ES-I3 (cell line): ENCODE measurements around the gene KRTAP19-4.
"Not testable (repeated sequence)": the region's sequence is repeated elsewhere in the genome, so short reads cannot be mapped to it uniquely, and the experiment has no call there.

Experiments
- H3K36me3 ChIP-seq: 2 replicates; pipeline ENCODE4 v1.6.1; 2013; ENCODE audit warnings: mild to moderate bottlenecking, low read length, control low read depth, moderate library complexity; ENCODE audit not compliant: insufficient read depth
- H3K4me1 ChIP-seq: 2 replicates; pipeline ENCODE4 v1.6.1; 2013; ENCODE audit warnings: mild to moderate bottlenecking, control low read depth, low read length; ENCODE audit not compliant: insufficient read depth
- H3K9ac ChIP-seq: 2 replicates; pipeline ENCODE4 v1.6.1; 2013; ENCODE audit warnings: low read depth, mild to moderate bottlenecking, low read length, moderate library complexity
- H3K9me3 ChIP-seq: 2 replicates; pipeline ENCODE4 v1.6.1; 2013; ENCODE audit warnings: mild to moderate bottlenecking, low read length, moderate library complexity; ENCODE audit not compliant: control insufficient read depth, insufficient read depth

The KRTAP19-4 gene

GRCh38 chr21:30497065-30497464 is at the start of gene KRTAP19-4:
Gene KRTAP19-4, minus strand, starts transcription at chr21:30497165. Its CDS starts 55 bp downstream, at chr21:30497110.
- no peaks in the 10 kb centered on the region for H3K4me1 ChIP-seq
- no peaks in the 10 kb centered on the region for H3K36me3 ChIP-seq
- no peaks in the 10 kb centered on the region for H3K9me3 ChIP-seq
- no peak within 1 kb of the TSS for H3K9ac ChIP-seq

GRCh38 chr21:30541764-30542163 is 44.8 kb upstream of the KRTAP19-4 start, which contains the start of gene KRTAP19-6:
Gene KRTAP19-6, minus strand, starts transcription at chr21:30541864. Its CDS starts 31 bp downstream, at chr21:30541833.
- no peaks in the 10 kb centered on the region for H3K9me3 ChIP-seq
- H3K9ac ChIP-seq, result no peak within 1 kb of the TSS
- H3K4me1 ChIP-seq, result no peaks in the 10 kb centered on the region
- no peaks in the 10 kb centered on the region for H3K36me3 ChIP-seq

- Histone ChIP-seq H3K9me3 (no peaks in the 10 kb centered on the region; the same call in 1 of the 2 replicates), H3K9ac (no peak overlapping the region), H3K36me3 (no peaks in the 10 kb centered on the region), H3K4me1 (no peaks in the 10 kb centered on the region)
Measured at GRCh38 chr21:30518876-30519275, 21.9 kb upstream of the KRTAP19-4 start.

- Histone ChIP-seq H3K36me3 (no peaks in the 10 kb centered on the region), H3K9ac (no peak overlapping the region), H3K4me1 (no peaks in the 10 kb centered on the region), H3K9me3 (no peaks in the 10 kb centered on the region; the same call in 1 of the 2 replicates)
Measured at GRCh38 chr21:30515681-30516080, 18.7 kb upstream of the KRTAP19-4 start.

- not testable (repeated sequence) for H3K36me3 ChIP-seq, H3K9me3 ChIP-seq, H3K9ac ChIP-seq, H3K4me1 ChIP-seq
Measured at GRCh38 chr21:30505621-30506205, 8.7 kb upstream of the KRTAP19-4 start.

- H3K4me1 ChIP-seq, result no peaks in the 10 kb centered on the region
- no peak within 1 kb of the TSS for H3K9ac ChIP-seq
- H3K36me3 ChIP-seq, result no peaks in the 10 kb centered on the region
- no peaks in the 10 kb centered on the region for H3K9me3 ChIP-seq
Measured at GRCh38 chr21:30502041-30502440, 5.1 kb upstream of the KRTAP19-4 start, which contains the start of gene KRTAP19-5. Gene KRTAP19-5, minus strand, starts transcription at chr21:30502141. Its CDS starts 51 bp downstream, at chr21:30502090.

- Histone ChIP-seq H3K36me3 (no peaks in the 10 kb centered on the region), H3K9me3 (no peaks in the 10 kb centered on the region), H3K4me1 (no peaks in the 10 kb centered on the region), H3K9ac (no peak within 1 kb of the TSS)
Measured at GRCh38 chr21:30491963-30492428, 5.0 kb downstream of the KRTAP19-4 start, which contains the start of gene KRTAP19-3. Gene KRTAP19-3, minus strand, starts transcription at chr21:30492013. Its CDS starts 56 bp downstream, at chr21:30491957.

- Histone ChIP-seq H3K36me3 (no peaks in the 10 kb centered on the region; the same call in 1 of the 2 replicates), H3K9ac (no peak within 1 kb of the TSS), H3K9me3 (peaks cover 7% of the 10 kb centered on the region; the same call in 1 of the 2 replicates), H3K4me1 (no peaks in the 10 kb centered on the region)
Measured at GRCh38 chr21:30487336-30487735, 9.6 kb downstream of the KRTAP19-4 start, which contains the start of gene KRTAP19-2. Gene KRTAP19-2, minus strand, starts transcription at chr21:30487436. Its CDS starts 88 bp downstream, at chr21:30487348.

GRCh38 chr21:30486180-30486579 is 10.8 kb downstream of the KRTAP19-4 start:
- H3K4me1 ChIP-seq, result no peaks in the 10 kb centered on the region
- peaks cover 7% of the 10 kb centered on the region; the same call in 1 of the 2 replicates for H3K9me3 ChIP-seq
- no peaks in the 10 kb centered on the region; the same call in 1 of the 2 replicates for H3K36me3 ChIP-seq
- H3K9ac ChIP-seq, result no peak overlapping the region

- Histone ChIP-seq H3K4me1 (no peaks in the 10 kb centered on the region), H3K9me3 (peaks cover 7% of the 10 kb centered on the region; the same call in 1 of the 2 replicates), H3K9ac (no peak overlapping the region), H3K36me3 (no peaks in the 10 kb centered on the region; the same call in 1 of the 2 replicates)
Measured at GRCh38 chr21:30482130-30482529, 14.8 kb downstream of the KRTAP19-4 start.

- Histone ChIP-seq H3K4me1 (no peaks in the 10 kb centered on the region), H3K9me3 (no peaks in the 10 kb centered on the region; the same call in 1 of the 2 replicates), H3K36me3 (no peaks in the 10 kb centered on the region), H3K9ac (no peak within 1 kb of the TSS)
Measured at GRCh38 chr21:30480145-30480544, 16.8 kb downstream of the KRTAP19-4 start, which contains the start of gene KRTAP19-1. Gene KRTAP19-1, minus strand, starts transcription at chr21:30480367. Its CDS starts 50 bp downstream, at chr21:30480317.

GRCh38 chr21:30479259-30479658 is 17.7 kb downstream of the KRTAP19-4 start:
- no peaks in the 10 kb centered on the region; the same call in 1 of the 2 replicates for H3K9me3 ChIP-seq
- no peaks in the 10 kb centered on the region for H3K36me3 ChIP-seq
- no peaks in the 10 kb centered on the region for H3K4me1 ChIP-seq
- no peak overlapping the region for H3K9ac ChIP-seq

GRCh38 chr21:30478004-30478403 is 19.0 kb downstream of the KRTAP19-4 start:
- H3K4me1 ChIP-seq, result no peaks in the 10 kb centered on the region
- H3K36me3 ChIP-seq, result no peaks in the 10 kb centered on the region
- H3K9ac ChIP-seq, result no peak overlapping the region
- H3K9me3 ChIP-seq, result no peaks in the 10 kb centered on the region

GRCh38 chr21:30468900-30469714 is 27.9 kb downstream of the KRTAP19-4 start:
- no peaks in the 10 kb centered on the region for H3K9me3 ChIP-seq
- no peak overlapping the region for H3K9ac ChIP-seq
- H3K4me1 ChIP-seq, result no peaks in the 10 kb centered on the region
- H3K36me3 ChIP-seq, result no peaks in the 10 kb centered on the region
